Uterus (tissue), 4 donors: ENCODE data around the gene ZFP36L2. TPM values are rescaled to one million over a fixed set of nuclear protein-coding genes. Genes with fewer than 3 reads are reported as not detected.
A peak's percentile ranks its signal among the peaks of the same experiment; 100 is the strongest.

ENCODE experiments used
- DNase-seq, 2 donors: peaks; one replicate each; pipeline ENCODE4 v3.0.0-alpha.2; 2019 to 2020
- H3K27ac ChIP-seq, 2 donors: fragments of 200-600 bp; sonication (generic); 1 replicate in 1 of 2; 2 replicates in 1 of 2; pipeline ENCODE4 v1.5.1; 2016 to 2018
- H3K27me3 ChIP-seq, 2 donors: fragments of 200-600 bp; sonication (generic); one replicate each; pipeline ENCODE4 v1.5.1; 2018 to 2019; ENCODE audit warnings: control low read depth in 1 of 2
- H3K36me3 ChIP-seq, 2 donors: fragments of 200-600 bp; sonication (generic); one replicate each; pipeline ENCODE4 v1.5.1; 2019; ENCODE audit warnings: control low read depth in 1 of 2
- H3K4me1 ChIP-seq, 2 donors: fragments of 200-600 bp; sonication (generic); one replicate each; pipeline ENCODE4 v1.5.1; 2018 to 2019; ENCODE audit warnings: control low read depth in 1 of 2
- H3K4me3 ChIP-seq, 2 donors: fragments of 200-600 bp; sonication (generic); 1 replicate in 1 of 2; 2 replicates in 1 of 2; pipeline ENCODE4 v1.5.1; 2018 to 2019; ENCODE audit warnings: mild to moderate bottlenecking in 1 of 2
- H3K9me3 ChIP-seq, 2 donors: fragments of 200-600 bp; sonication (generic); one replicate each; pipeline ENCODE4 v1.5.1; 2019; ENCODE audit warnings: control low read depth in 1 of 2
- CTCF ChIP-seq, 4 experiments: fragments of 200-600 bp in 2 of 4; fragments of 450-650 bp in 2 of 4; sonication (generic) in 2 of 4; IDR thresholded peaks; one replicate each; pipeline ENCODE4 v1.5.1; 2016 to 2019; ENCODE audit warnings: antibody characterized with exemption in 4 of 4, mild to moderate bottlenecking in 2 of 4, moderate library complexity in 1 of 4
- POLR2A ChIP-seq, 2 donors: fragments of 450-650 bp; IDR thresholded peaks; one replicate each; pipeline ENCODE4 v1.6.1; 2016; ENCODE audit warnings: antibody characterized with exemption in 2 of 2, mild to moderate bottlenecking in 1 of 2, moderate library complexity in 1 of 2
- intact Hi-C: fragments of 100-400 bp; cut with DNase I; formaldehyde crosslinking; loops from one replicate; pipeline ENCODE4 v1.15.1; 2023; ENCODE audit warnings: low total_unique reads
- total RNA-seq, 4 donors: library from RNA; depleted of rRNA in 3 of 4; stranded (reverse); fragments of >200 nt in 3 of 4; gene quantifications; one replicate each; pipeline versions ENCODE4 v1.1.0 to v1.2.4, GENCODE V29; 2014 to 2023
- donor health status: DM: yes; HTN: yes; CAD: no.

The ZFP36L2 gene
- total RNA-seq, 4 donors from 2014 or later = 18.2 to 209 (median 67.2) TPM

DNA sequence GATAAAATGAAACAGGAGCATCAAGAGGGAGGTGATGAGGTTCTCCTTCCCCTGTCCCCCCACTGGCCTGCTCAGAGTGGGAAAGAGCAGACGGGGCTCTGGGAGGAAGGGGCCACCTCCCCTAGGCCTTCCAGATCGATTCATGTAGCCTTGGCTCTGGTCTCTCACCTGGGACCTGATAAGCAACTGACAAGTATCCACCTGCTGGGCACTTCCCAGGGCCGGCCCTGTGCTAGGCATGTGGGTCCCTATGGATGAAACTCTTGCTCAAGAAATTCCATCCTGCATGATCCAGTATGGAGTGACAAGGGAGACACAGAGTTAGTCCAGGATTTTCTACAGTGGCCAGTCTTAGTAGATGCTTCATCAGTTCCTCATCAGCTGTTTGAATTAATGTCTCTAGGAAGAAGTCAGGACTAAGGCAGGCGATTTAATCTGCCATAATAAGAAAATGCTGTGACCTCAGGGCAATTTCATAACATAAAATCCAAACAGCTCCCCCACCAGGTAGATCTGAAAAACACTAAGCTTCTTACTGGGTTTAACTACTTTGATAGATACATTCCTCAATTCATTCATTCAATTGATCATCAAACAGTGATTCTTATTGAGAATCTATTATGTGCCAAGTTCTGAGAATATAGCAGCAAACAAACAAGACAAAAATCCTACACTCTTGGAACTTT, 44.7 kb upstream of the ZFP36L2 start:
- Histone ChIP-seq H3K27me3 (no peaks in the 10 kb centered on the region), H3K27ac (peak overlapping the region; percentile 85 to 88), H3K4me1 (peaks cover 6 to 21% of the 10 kb centered on the region in 2 donors), H3K4me3 (no peak overlapping the region), H3K36me3 (no peaks in the 10 kb centered on the region), H3K9me3 (no peaks in the 10 kb centered on the region)
- intact Hi-C loops = no loop called here
- DNase-seq = no peak
- TF ChIP-seq POLR2A (IDR thresholded peaks at IDR 0.05) = no peak

- Histone ChIP-seq H3K27me3 (no peaks in the 10 kb centered on the region), H3K36me3 (no peaks in the 10 kb centered on the region), H3K4me3 (no peak overlapping the region), H3K27ac (peak overlapping the region; percentile 85 to 88), H3K4me1 (peaks cover 6 to 16% of the 10 kb centered on the region in 2 donors), H3K9me3 (no peaks in the 10 kb centered on the region)
- no peak for DNase-seq
- TF ChIP-seq CTCF (IDR thresholded peaks at IDR 0.05) = no peak
- no peak for TF ChIP-seq POLR2A (IDR thresholded peaks at IDR 0.05)
- intact Hi-C loops = no loop called here
Observed at GRCh38 chr2:43270461-43270860, 44.1 kb upstream of the ZFP36L2 start.

- intact Hi-C loops = no loop called here
- no peak overlapping the region for H3K4me3 ChIP-seq
Observed at GRCh38 chr2:43269706-43270105, 43.3 kb upstream of the ZFP36L2 start.

GRCh38 chr2:43269074-43269572, 42.7 kb upstream of the ZFP36L2 start:
- H3K9me3 ChIP-seq = no peaks in the 10 kb centered on the region
- TF ChIP-seq POLR2A (IDR thresholded peaks at IDR 0.05) (no peak), CTCF (IDR thresholded peaks at IDR 0.05) (peak in 1 of 4 experiments; percentile 3)
- H3K27me3 ChIP-seq = no peaks in the 10 kb centered on the region
- no peaks in the 10 kb centered on the region for H3K36me3 ChIP-seq
- H3K27ac ChIP-seq = peak overlapping the region; percentile 85 to 88
- no peak overlapping the region for H3K4me3 ChIP-seq
- H3K4me1 ChIP-seq = peaks cover 11 to 16% of the 10 kb centered on the region in 2 donors
- intact Hi-C loops = no loop called here
- DNase-seq = peak; percentile 78 to 91

More at GRCh38 chr2:43269706-43270105, 43.3 kb upstream of the ZFP36L2 start:
- DNase-seq = peak; percentile 67 to 79
- no peaks in the 10 kb centered on the region for H3K9me3 ChIP-seq
- peaks cover 8 to 16% of the 10 kb centered on the region in 2 donors for H3K4me1 ChIP-seq
- no peaks in the 10 kb centered on the region for H3K27me3 ChIP-seq
- peak overlapping the region; percentile 85 to 88 for H3K27ac ChIP-seq
- H3K36me3 ChIP-seq = no peaks in the 10 kb centered on the region
- no peak for TF ChIP-seq CTCF (IDR thresholded peaks at IDR 0.05)
- no peak for TF ChIP-seq POLR2A (IDR thresholded peaks at IDR 0.05)

- H3K4me3 ChIP-seq = no peak overlapping the region
- no peak for TF ChIP-seq CTCF (IDR thresholded peaks at IDR 0.05)
- no peak for TF ChIP-seq POLR2A (IDR thresholded peaks at IDR 0.05)
Observed at GRCh38 chr2:43268066-43268953, 41.9 kb upstream of the ZFP36L2 start.

More at GRCh38 chr2:43268066-43268953, 41.9 kb upstream of the ZFP36L2 start:
- no peaks in the 10 kb centered on the region for H3K9me3 ChIP-seq
- H3K4me1 ChIP-seq = peaks cover 11 to 16% of the 10 kb centered on the region in 2 donors
- no peak for DNase-seq
- H3K27ac ChIP-seq = peak overlapping the region; percentile 85 to 88
- H3K36me3 ChIP-seq = no peaks in the 10 kb centered on the region
- no peaks in the 10 kb centered on the region for H3K27me3 ChIP-seq
- intact Hi-C loops = no loop called here
